HG03097 (cell line): ENCODE data around the gene GPAT3.
"Not testable (repeated sequence)": the region's sequence is repeated elsewhere in the genome, so short reads cannot be mapped to it uniquely, and the experiment has no call there.

ENCODE experiments used
- ATAC-seq: cut with Tn5 transposase; IDR thresholded peaks from one replicate; pipeline ENCODE4 v1.9.1; 2021; ENCODE audit not compliant: unreplicated experiment, low FRiP score

Gene GPAT3

GRCh38 chr4:83535520-83536361 is at the start of gene GPAT3:
GPAT3 (plus strand) TSS chr4:83536108; CDS start chr4:83536623, 515 bp downstream.
- peak; percentile 64 for ATAC-seq

GRCh38 chr4:83486457-83487129 is 49.3 kb upstream of the GPAT3 start:
- no peak for ATAC-seq

GRCh38 chr4:83489711-83490326 is 46.1 kb upstream of the GPAT3 start:
- no peak for ATAC-seq

- no peak for ATAC-seq
These were observed 44.9 kb upstream of the GPAT3 start for GRCh38 chr4:83490876-83491450.

- ATAC-seq = not testable (repeated sequence)
These were observed 39.6 kb upstream of the GPAT3 start for GRCh38 chr4:83496085-83496917.

GRCh38 chr4:83498187-83498586 is 37.7 kb upstream of the GPAT3 start:
- no peak for ATAC-seq

GRCh38 chr4:83501671-83502070 is 34.2 kb upstream of the GPAT3 start:
- not testable (repeated sequence) for ATAC-seq

- no peak for ATAC-seq
These were observed 31.9 kb upstream of the GPAT3 start for GRCh38 chr4:83503974-83504373.

- ATAC-seq = no peak
These were observed 31.4 kb upstream of the GPAT3 start for GRCh38 chr4:83504503-83504902.

GRCh38 chr4:83504996-83505395 is 30.9 kb upstream of the GPAT3 start:
- ATAC-seq = no peak

GRCh38 chr4:83509156-83509585 is 26.7 kb upstream of the GPAT3 start:
- not testable (repeated sequence) for ATAC-seq

GRCh38 chr4:83510442-83510841 is 25.5 kb upstream of the GPAT3 start:
- ATAC-seq = no peak

GRCh38 chr4:83516042-83516772 is 19.7 kb upstream of the GPAT3 start:
- ATAC-seq = no peak

GRCh38 chr4:83522239-83522638 is 13.7 kb upstream of the GPAT3 start:
- no peak for ATAC-seq

- ATAC-seq = no peak
These were observed 8.2 kb upstream of the GPAT3 start for GRCh38 chr4:83527671-83528070.

- no peak for ATAC-seq
These were observed 709 bp downstream of the GPAT3 start for GRCh38 chr4:83536362-83537272.

- no peak for ATAC-seq
These were observed 6.3 kb downstream of the GPAT3 start for GRCh38 chr4:83542225-83542624.

GRCh38 chr4:83546786-83547185 is 10.9 kb downstream of the GPAT3 start:
- no peak for ATAC-seq
